HG03097 (cell line): Measurements from ENCODE around the gene QRFP.
"Not testable (repeated sequence)": the region's sequence is repeated elsewhere in the genome, so short reads cannot be mapped to it uniquely, and the experiment has no call there.

ENCODE experiments used
- ATAC-seq: cut with Tn5 transposase; IDR thresholded peaks from one replicate; pipeline ENCODE4 v1.9.1; 2021; ENCODE audit not compliant: unreplicated experiment, low FRiP score

Gene QRFP

DNA sequence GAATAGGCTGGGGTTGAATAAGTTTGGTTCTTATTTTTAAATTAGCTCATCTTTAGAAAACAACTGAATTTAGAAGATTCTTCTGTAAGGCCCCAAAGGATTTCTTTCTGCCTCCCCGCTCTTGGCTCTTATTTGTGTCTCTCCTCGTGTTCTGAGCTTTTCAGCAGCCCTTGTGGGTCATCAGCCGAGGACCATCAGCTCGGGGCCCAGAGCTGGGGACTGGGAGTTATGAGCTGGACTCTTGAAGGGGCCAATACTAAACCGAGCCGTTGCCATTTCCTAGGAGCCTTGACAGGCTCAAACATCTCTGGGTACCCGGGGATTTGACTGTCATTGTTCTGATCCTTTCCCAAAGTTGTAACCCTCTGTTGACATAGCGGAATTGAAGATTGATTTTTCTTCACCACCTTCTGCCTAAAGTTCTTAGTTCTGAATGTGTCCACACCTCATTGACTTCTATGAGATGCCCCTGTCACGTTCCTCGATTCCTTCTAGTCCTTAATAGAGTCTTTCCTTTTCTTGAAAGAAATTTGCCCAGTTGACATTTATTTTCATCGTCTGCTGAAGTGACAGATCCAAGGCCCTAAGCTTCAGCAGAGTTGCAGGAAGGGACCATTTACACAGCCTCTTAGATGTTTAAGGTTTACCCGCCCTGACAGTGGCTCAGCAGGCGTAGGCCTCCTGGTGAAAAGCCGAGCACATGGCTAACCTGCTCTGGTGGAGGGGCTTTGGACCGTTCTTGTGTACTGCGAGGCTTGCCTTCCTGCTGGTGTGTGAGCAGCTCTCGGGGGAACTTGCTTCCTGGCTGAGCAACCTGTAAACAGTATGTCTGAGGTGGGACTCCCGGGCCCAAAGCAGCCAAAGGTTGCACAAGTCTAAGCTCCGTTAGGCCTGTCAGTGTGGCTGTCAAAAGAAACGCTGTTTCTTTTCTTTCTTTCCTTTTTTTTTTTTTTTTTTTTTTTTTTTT, 37.6 kb downstream of the QRFP start:
- ATAC-seq: no peak

- ATAC-seq: no peak
Observed at GRCh38 chr9:130857864-130858738, 38.5 kb downstream of the QRFP start.

- ATAC-seq: no peak
Observed at GRCh38 chr9:130856474-130856873, 40.1 kb downstream of the QRFP start.

GRCh38 chr9:130854835-130855234, 41.8 kb downstream of the QRFP start:
- no peak for ATAC-seq

GRCh38 chr9:130854092-130854491, 42.5 kb downstream of the QRFP start:
- ATAC-seq: no peak

GRCh38 chr9:130852801-130853200, 43.8 kb downstream of the QRFP start:
- ATAC-seq: no peak

- ATAC-seq: no peak
Observed at GRCh38 chr9:130849356-130849755, 47.3 kb downstream of the QRFP start.

- not testable (repeated sequence) for ATAC-seq
Observed at GRCh38 chr9:130848514-130848913, 48.1 kb downstream of the QRFP start.

- ATAC-seq: no peak
Observed at GRCh38 chr9:130847306-130848217, 49.0 kb downstream of the QRFP start.

DNA sequence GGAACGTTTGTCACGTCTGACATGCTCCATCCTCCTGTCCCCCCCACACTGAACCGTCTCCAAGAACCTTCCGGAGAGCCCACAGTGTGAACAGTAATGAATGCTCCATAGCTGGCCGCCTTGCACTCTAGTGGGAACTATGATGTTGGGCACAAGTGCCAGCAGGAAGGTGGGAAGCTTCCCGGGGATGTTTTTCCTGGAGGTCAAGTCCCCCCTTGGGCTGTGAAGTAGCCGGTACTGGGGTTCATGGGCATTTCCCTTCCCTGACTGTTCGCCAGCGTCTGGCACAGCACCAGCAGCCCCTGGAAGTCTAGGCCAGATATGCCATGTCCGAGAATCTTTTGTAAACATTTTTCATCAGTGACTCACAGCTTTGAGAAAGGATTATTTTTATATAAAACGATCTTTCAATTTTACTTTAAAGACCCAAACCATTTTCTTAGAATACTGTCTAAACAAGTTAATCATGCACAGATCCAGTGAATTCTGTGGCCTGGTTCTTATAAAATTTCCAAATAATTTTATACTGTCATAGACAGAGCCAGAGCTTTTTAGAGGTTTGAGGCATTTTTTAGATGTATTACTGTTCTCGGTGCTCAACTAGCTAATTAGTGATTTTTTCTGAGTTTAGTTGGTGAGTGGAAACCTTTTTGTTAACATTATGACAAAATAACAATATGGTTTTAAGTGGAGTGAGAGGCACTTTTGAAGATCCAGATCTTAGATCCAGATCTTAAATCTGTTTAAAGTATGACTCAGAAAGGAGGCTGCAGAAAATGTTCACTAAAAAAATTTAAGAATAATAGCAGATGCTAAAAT, 49.9 kb downstream of the QRFP start:
- no peak for ATAC-seq

GRCh38 chr9:130845901-130846481, 50.6 kb downstream of the QRFP start:
- no peak for ATAC-seq

- ATAC-seq: no peak
Observed at GRCh38 chr9:130845254-130845653, 51.4 kb downstream of the QRFP start.

- ATAC-seq: no peak
Observed at GRCh38 chr9:130844044-130844451, 52.6 kb downstream of the QRFP start.

GRCh38 chr9:130843049-130843908, 53.3 kb downstream of the QRFP start:
- ATAC-seq: no peak
